DMS 273 (cell line): ENCODE measurements around the gene COX7B2.

Experiments used
- DNase-seq: peaks from one replicate; lab custom pipeline; 2025; ENCODE audit not compliant: unreplicated experiment; lab: John Stamatoyannopoulos, UW

The COX7B2 gene

GRCh38 chr4:46909078-46909477 lies at the start of gene COX7B2:
COX7B2 (minus strand) TSS chr4:46909245; CDS start chr4:46735192, 174,053 bp downstream.
- no peak for DNase-seq

GRCh38 chr4:46956451-46956850 lies 47.4 kb upstream of the COX7B2 start:
- no peak for DNase-seq

- DNase-seq, result no peak
Measured at GRCh38 chr4:46955601-46956000, 46.6 kb upstream of the COX7B2 start.

GRCh38 chr4:46954643-46955042 lies 45.6 kb upstream of the COX7B2 start:
- peak; percentile 39 for DNase-seq

GRCh38 chr4:46953564-46953963 lies 44.5 kb upstream of the COX7B2 start:
- DNase-seq, result no peak

- no peak for DNase-seq
Measured at GRCh38 chr4:46952451-46952850, 43.4 kb upstream of the COX7B2 start.

- DNase-seq, result no peak
Measured at GRCh38 chr4:46950826-46951225, 41.8 kb upstream of the COX7B2 start.

GRCh38 chr4:46949822-46950221 lies 40.8 kb upstream of the COX7B2 start:
- DNase-seq, result no peak

- DNase-seq, result no peak
Measured at GRCh38 chr4:46947541-46947940, 38.5 kb upstream of the COX7B2 start.

GRCh38 chr4:46946919-46947536 lies 38.0 kb upstream of the COX7B2 start:
- DNase-seq, result peak; percentile 22

- DNase-seq, result no peak
Measured at GRCh38 chr4:46945062-46945461, 36.0 kb upstream of the COX7B2 start.

GRCh38 chr4:46944345-46944744 lies 35.3 kb upstream of the COX7B2 start:
- DNase-seq, result no peak

- peak; percentile 6 for DNase-seq
Measured at GRCh38 chr4:46937493-46937892, 28.4 kb upstream of the COX7B2 start.

- no peak for DNase-seq
Measured at GRCh38 chr4:46934726-46935125, 25.7 kb upstream of the COX7B2 start.

GRCh38 chr4:46933686-46934085 lies 24.6 kb upstream of the COX7B2 start:
- DNase-seq, result no peak

- peak; percentile 35 for DNase-seq
Measured at GRCh38 chr4:46931981-46932380, 22.9 kb upstream of the COX7B2 start.

- DNase-seq, result no peak
Measured at GRCh38 chr4:46930891-46931290, 21.8 kb upstream of the COX7B2 start.

GRCh38 chr4:46927201-46927600 lies 18.2 kb upstream of the COX7B2 start:
- DNase-seq, result no peak

- DNase-seq, result no peak
Measured at GRCh38 chr4:46924789-46925529, 15.9 kb upstream of the COX7B2 start.

GRCh38 chr4:46922205-46922604 lies 13.2 kb upstream of the COX7B2 start:
- no peak for DNase-seq

GRCh38 chr4:46908148-46908547 lies 897 bp downstream of the COX7B2 start:
- no peak for DNase-seq

GRCh38 chr4:46900082-46900481 lies 9.0 kb downstream of the COX7B2 start:
- peak; percentile 27 for DNase-seq

GRCh38 chr4:46894826-46895225 lies 14.2 kb downstream of the COX7B2 start:
- peak; percentile 64 for DNase-seq
